Measurements from ENCODE around the gene CUX1.

Gene CUX1

DNA sequence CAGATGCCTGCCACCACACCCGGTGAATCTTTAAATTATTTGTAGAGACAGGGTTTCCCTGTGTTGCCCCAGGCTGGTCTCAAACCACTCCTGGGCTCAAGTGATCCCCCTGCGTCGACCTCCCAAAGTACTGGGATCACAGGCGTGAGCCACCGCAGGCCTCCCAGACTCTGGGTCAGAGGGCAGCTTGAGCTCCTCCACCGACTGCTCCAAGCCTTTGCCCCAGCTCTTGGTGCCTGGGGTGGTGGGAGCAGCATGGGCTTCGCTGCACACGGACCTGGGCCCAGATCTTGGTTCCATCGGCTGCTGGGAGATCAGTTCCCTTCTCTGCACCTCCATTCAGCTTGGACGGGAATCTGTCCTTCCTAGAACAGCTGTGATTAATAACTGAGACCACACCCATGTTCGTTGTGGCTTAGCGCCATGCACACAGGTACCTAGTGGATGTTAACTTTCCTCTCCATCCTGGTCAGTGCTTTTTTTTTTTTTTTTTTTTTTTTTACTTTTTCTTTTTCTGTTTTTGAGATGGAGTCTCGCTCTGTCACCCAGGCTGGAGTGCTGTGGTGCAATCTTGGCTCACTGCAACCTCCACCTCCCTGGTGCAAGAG lies 125.3 kb downstream of the CUX1 start:
- Histone ChIP-seq H3K4me3 (ENCODE audit: low read depth, low read length) (no peak overlapping the region), H3K36me3 (ENCODE audit: control insufficient read depth in 2 of 2, insufficient read depth in 1 of 2, low read length in 2 of 2) (no peaks in the 10 kb centered on the region), H3K9me3 (ENCODE audit: control insufficient read depth, insufficient read depth, low read depth, low read length) (no peaks in the 10 kb centered on the region), H3K4me1 (ENCODE audit: control insufficient read depth, insufficient read depth, low read length) (peaks cover 9% of the 10 kb centered on the region), H3K27ac (ENCODE audit: extremely low read depth, low read depth, low read length) (no peak overlapping the region)
- CTCF ChIA-PET, result no interaction called here
- POLR2A ChIA-PET, result interaction anchor here (0.7 kb wide), 2 partner anchors 17 to 38 kb away, joined by 5 to 7 read pairs; no protein-coding TSS in a partner anchor
- no peak for TF ChIP-seq ZNF610 (tag by site-specific recombination; IDR thresholded peaks at IDR 0.05; ENCODE audit: borderline replicate concordance)
- TF ChIP-seq ZNF830 (tag by site-specific recombination; IDR thresholded peaks at IDR 0.05; ENCODE audit: low read depth), result no peak
- TF ChIP-seq ZNF48 (tag by site-specific recombination; IDR thresholded peaks at IDR 0.05), result no peak
- TF ChIP-seq ZNF585B (tag by site-specific recombination; IDR thresholded peaks at IDR 0.05), result no peak
- TF ChIP-seq, protein P1, sequence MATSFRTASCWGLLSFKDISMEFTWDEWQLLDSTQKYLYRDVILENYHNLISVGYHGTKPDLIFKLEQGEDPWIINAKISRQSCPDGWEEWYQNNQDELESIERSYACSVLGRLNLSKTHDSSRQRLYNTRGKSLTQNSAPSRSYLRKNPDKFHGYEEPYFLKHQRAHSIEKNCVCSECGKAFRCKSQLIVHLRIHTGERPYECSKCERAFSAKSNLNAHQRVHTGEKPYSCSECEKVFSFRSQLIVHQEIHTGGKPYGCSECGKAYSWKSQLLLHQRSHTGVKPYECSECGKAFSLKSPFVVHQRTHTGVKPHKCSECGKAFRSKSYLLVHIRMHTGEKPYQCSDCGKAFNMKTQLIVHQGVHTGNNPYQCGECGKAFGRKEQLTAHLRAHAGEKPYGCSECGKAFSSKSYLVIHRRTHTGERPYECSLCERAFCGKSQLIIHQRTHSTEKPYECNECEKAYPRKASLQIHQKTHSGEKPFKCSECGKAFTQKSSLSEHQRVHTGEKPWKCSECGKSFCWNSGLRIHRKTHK (tag by site-specific recombination; IDR thresholded peaks at IDR 0.05), result no peak
- TF ChIP-seq, protein P2, sequence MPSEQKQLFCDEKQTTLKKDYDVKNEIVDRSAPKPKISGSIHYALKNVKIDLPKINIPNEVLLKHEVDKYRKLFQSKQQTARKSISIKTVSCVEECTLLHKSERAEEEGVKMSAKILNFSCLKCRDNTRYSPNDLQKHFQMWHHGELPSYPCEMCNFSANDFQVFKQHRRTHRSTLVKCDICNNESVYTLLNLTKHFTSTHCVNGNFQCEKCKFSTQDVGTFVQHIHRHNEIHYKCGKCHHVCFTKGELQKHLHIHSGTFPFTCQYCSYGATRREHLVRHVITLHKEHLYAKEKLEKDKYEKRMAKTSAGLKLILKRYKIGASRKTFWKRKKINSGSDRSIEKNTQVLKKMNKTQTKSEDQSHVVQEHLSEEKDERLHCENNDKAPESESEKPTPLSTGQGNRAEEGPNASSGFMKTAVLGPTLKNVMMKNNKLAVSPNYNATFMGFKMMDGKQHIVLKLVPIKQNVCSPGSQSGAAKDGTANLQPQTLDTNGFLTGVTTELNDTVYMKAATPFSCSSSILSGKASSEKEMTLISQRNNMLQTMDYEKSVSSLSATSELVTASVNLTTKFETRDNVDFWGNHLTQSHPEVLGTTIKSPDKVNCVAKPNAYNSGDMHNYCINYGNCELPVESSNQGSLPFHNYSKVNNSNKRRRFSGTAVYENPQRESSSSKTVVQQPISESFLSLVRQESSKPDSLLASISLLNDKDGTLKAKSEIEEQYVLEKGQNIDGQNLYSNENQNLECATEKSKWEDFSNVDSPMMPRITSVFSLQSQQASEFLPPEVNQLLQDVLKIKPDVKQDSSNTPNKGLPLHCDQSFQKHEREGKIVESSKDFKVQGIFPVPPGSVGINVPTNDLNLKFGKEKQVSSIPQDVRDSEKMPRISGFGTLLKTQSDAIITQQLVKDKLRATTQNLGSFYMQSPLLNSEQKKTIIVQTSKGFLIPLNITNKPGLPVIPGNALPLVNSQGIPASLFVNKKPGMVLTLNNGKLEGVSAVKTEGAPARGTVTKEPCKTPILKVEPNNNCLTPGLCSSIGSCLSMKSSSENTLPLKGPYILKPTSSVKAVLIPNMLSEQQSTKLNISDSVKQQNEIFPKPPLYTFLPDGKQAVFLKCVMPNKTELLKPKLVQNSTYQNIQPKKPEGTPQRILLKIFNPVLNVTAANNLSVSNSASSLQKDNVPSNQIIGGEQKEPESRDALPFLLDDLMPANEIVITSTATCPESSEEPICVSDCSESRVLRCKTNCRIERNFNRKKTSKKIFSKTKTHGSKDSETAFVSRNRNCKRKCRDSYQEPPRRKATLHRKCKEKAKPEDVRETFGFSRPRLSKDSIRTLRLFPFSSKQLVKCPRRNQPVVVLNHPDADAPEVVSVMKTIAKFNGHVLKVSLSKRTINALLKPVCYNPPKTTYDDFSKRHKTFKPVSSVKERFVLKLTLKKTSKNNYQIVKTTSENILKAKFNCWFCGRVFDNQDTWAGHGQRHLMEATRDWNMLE (tag by site-specific recombination; conservative IDR thresholded peaks at IDR 0.05; ENCODE audit: low read depth), result no peak

DNA sequence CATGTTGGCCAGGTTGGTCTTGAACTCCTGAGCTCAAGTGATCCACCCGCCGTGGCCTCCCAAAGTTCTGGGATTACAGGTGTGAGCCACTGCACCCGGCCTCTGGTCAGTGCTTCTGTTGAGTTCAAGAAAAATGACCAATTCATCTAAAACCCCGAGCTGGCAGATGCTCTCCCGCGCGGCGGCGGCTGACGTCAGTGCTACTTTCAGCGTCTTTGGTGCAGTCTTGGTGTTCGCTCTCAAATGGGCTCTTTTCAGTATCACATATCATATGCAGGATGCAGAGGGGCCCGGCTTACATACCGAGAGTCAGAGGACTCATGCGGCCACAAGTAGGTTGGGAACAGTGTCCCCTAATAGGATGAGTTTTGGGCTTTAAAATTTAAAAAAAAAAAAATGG lies 125.9 kb downstream of the CUX1 start:
- POLR2A ChIA-PET, result interaction anchor here (0.7 kb wide), 1 partner anchor 38 kb away, joined by 7 read pairs; no protein-coding TSS in a partner anchor
- no peaks in the 10 kb centered on the region for H3K36me3 ChIP-seq (ENCODE audit: control insufficient read depth in 2 of 2, insufficient read depth in 1 of 2, low read length in 2 of 2)
- peaks cover 13% of the 10 kb centered on the region for H3K4me1 ChIP-seq (ENCODE audit: control insufficient read depth, insufficient read depth, low read length)
- no peak overlapping the region for H3K27ac ChIP-seq (ENCODE audit: extremely low read depth, low read depth, low read length)
- no peaks in the 10 kb centered on the region for H3K9me3 ChIP-seq (ENCODE audit: control insufficient read depth, insufficient read depth, low read depth, low read length)
- no peak overlapping the region for H3K4me3 ChIP-seq (ENCODE audit: low read depth, low read length)
- CTCF ChIA-PET, result no interaction called here
- TF ChIP-seq SCRT2 (tag by site-specific recombination; IDR thresholded peaks at IDR 0.05), result no peak
- TF ChIP-seq, protein P3, sequence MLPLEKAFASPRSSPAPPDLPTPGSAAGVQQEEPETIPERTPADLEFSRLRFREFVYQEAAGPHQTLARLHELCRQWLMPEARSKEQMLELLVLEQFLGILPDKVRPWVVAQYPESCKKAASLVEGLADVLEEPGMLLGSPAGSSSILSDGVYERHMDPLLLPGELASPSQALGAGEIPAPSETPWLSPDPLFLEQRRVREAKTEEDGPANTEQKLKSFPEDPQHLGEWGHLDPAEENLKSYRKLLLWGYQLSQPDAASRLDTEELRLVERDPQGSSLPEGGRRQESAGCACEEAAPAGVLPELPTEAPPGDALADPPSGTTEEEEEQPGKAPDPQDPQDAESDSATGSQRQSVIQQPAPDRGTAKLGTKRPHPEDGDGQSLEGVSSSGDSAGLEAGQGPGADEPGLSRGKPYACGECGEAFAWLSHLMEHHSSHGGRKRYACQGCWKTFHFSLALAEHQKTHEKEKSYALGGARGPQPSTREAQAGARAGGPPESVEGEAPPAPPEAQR (tag by site-specific recombination; IDR thresholded peaks at IDR 0.05), result no peak
- TF ChIP-seq ZBTB48 (tag by site-specific recombination; IDR thresholded peaks at IDR 0.05), result no peak
- no peak for TF ChIP-seq KLF1 (tag by site-specific recombination; IDR thresholded peaks at IDR 0.05)
- TF ChIP-seq YY1 (tag by site-specific recombination; IDR thresholded peaks at IDR 0.05), result no peak
- TF ChIP-seq ZNF701 (tag by site-specific recombination; IDR thresholded peaks at IDR 0.05), result no peak
- TF ChIP-seq ZNF341 (tag by site-specific recombination; IDR thresholded peaks at IDR 0.05; ENCODE audit: low read depth), result no peak
- TF ChIP-seq PRDM1 (tag by site-specific recombination; IDR thresholded peaks at IDR 0.05), result no peak
- TF ChIP-seq ZNF174 (tag by site-specific recombination; IDR thresholded peaks at IDR 0.05), result no peak
- TF ChIP-seq ZNF623 (tag by site-specific recombination; IDR thresholded peaks at IDR 0.05), result no peak
- TF ChIP-seq ZNF404 (tag by site-specific recombination; IDR thresholded peaks at IDR 0.05), result no peak
- TF ChIP-seq ZNF157 (tag by site-specific recombination; IDR thresholded peaks at IDR 0.05), result no peak
- TF ChIP-seq, protein P4, sequence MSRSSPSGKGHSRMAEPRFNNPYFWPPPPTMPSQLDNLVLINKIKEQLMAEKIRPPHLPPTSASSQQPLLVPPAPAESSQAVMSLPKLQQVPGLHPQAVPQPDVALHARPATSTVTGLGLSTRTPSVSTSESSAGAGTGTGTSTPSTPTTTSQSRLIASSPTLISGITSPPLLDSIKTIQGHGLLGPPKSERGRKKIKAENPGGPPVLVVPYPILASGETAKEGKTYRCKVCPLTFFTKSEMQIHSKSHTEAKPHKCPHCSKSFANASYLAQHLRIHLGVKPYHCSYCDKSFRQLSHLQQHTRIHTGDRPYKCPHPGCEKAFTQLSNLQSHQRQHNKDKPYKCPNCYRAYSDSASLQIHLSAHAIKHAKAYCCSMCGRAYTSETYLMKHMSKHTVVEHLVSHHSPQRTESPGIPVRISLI (tag by site-specific recombination; IDR thresholded peaks at IDR 0.05), result no peak
